Left renal pelvis (tissue), 4 donors: ENCODE data around the gene FAM162A. TPM values are rescaled to one million over a fixed set of nuclear protein-coding genes. Genes with fewer than 3 reads are reported as not detected.
A peak's percentile ranks its signal among the peaks of the same experiment; 100 is the strongest.

ENCODE experiments used
- DNase-seq, 4 donors: peaks; one replicate each; pipeline ENCODE4 v3.0.0-alpha.2; 2013; ENCODE audit warnings: low read depth in 4 of 4, low spot score in 3 of 4
- polyA plus RNA-seq, 4 donors: library from polyadenylated mRNA; unstranded; fragments of 120-200 nt; gene quantifications; one replicate each; pipeline ENCODE4 v1.2.1, GENCODE V29; 2013; ENCODE audit not compliant: insufficient read length in 4 of 4

The FAM162A gene
- polyA plus RNA-seq, 4 donors: 35.4 to 79.1 (median 67.7) TPM

GRCh38 chr3:122382888-122383666 lies 905 bp upstream of the FAM162A start, which contains the start of gene MIX23:
TSS of gene MIX23 (minus strand) at chr3:122383231. CDS start at chr3:122383224, 7 bp downstream.
- peak; percentile 72 to 79 (median 76) for DNase-seq

GRCh38 chr3:122387709-122388108 lies 3.7 kb downstream of the FAM162A start:
- no peak for DNase-seq

GRCh38 chr3:122389197-122389596 lies 5.2 kb downstream of the FAM162A start:
- no peak for DNase-seq

GRCh38 chr3:122389892-122390291 lies 5.9 kb downstream of the FAM162A start:
- no peak for DNase-seq

- DNase-seq: no peak
Observed at GRCh38 chr3:122390665-122391064, 6.7 kb downstream of the FAM162A start.

- no peak for DNase-seq
Observed at GRCh38 chr3:122391681-122392446, 7.9 kb downstream of the FAM162A start.

GRCh38 chr3:122392868-122393844 lies 9.2 kb downstream of the FAM162A start:
- no peak for DNase-seq

- no peak for DNase-seq
Observed at GRCh38 chr3:122394173-122394572, 10.2 kb downstream of the FAM162A start.

GRCh38 chr3:122395582-122395981 lies 11.6 kb downstream of the FAM162A start:
- DNase-seq: no peak

- no peak for DNase-seq
Observed at GRCh38 chr3:122396511-122396910, 12.5 kb downstream of the FAM162A start.

- DNase-seq: no peak
Observed at GRCh38 chr3:122397201-122397600, 13.2 kb downstream of the FAM162A start.

- DNase-seq: no peak
Observed at GRCh38 chr3:122398920-122399319, 14.9 kb downstream of the FAM162A start.

- DNase-seq: no peak
Observed at GRCh38 chr3:122403489-122403888, 19.5 kb downstream of the FAM162A start.

GRCh38 chr3:122405015-122405414 lies 21.0 kb downstream of the FAM162A start:
- DNase-seq: no peak

- no peak for DNase-seq
Observed at GRCh38 chr3:122406198-122406597, 22.2 kb downstream of the FAM162A start.

GRCh38 chr3:122407946-122408345 lies 24.0 kb downstream of the FAM162A start:
- DNase-seq: no peak

GRCh38 chr3:122409446-122409845 lies 25.5 kb downstream of the FAM162A start:
- no peak for DNase-seq

- no peak for DNase-seq
Observed at GRCh38 chr3:122410111-122410510, 26.1 kb downstream of the FAM162A start.

- DNase-seq: no peak
Observed at GRCh38 chr3:122410639-122411038, 26.7 kb downstream of the FAM162A start.

- DNase-seq: no peak
Observed at GRCh38 chr3:122414391-122414790, 30.4 kb downstream of the FAM162A start.
